ENCODE measurements around the gene TRMT6. TPM values are rescaled to one million over a fixed set of nuclear protein-coding genes. Genes with fewer than 3 reads are reported as not detected.

Gene TRMT6
- total RNA-seq, 1 experiment from 2014 or later = 23.4 TPM

GRCh38 chr20:5969348-5969935 is 19.1 kb upstream of the TRMT6 start:
- in situ Hi-C loops (cut with HindIII; ENCODE audit: low pct_unique_long_range_greater_than_20kb, low sequenced_read_pairs) = no loop called here
- no peak for DNase-seq (ENCODE audit: low read depth)

GRCh38 chr20:5968462-5968861 is 18.1 kb upstream of the TRMT6 start:
- no peak for DNase-seq (ENCODE audit: low read depth)
- in situ Hi-C loops (cut with HindIII; ENCODE audit: low pct_unique_long_range_greater_than_20kb, low sequenced_read_pairs) = no loop called here

- in situ Hi-C loops (cut with HindIII; ENCODE audit: low pct_unique_long_range_greater_than_20kb, low sequenced_read_pairs) = no loop called here
These were observed 17.1 kb upstream of the TRMT6 start for GRCh38 chr20:5967469-5967868.

GRCh38 chr20:5949943-5950270 is 426 bp downstream of the TRMT6 start:
- in situ Hi-C loops (cut with HindIII; ENCODE audit: low pct_unique_long_range_greater_than_20kb, low sequenced_read_pairs) = no loop called here
- no peak for DNase-seq (ENCODE audit: low read depth)

More at GRCh38 chr20:5967469-5967868, 17.1 kb upstream of the TRMT6 start:
- no peak for DNase-seq (ENCODE audit: low read depth)

GRCh38 chr20:5947276-5947675 is 3.1 kb downstream of the TRMT6 start:
- in situ Hi-C loops (cut with HindIII; ENCODE audit: low pct_unique_long_range_greater_than_20kb, low sequenced_read_pairs) = no loop called here
- DNase-seq (ENCODE audit: low read depth) = no peak

- in situ Hi-C loops (cut with HindIII; ENCODE audit: low pct_unique_long_range_greater_than_20kb, low sequenced_read_pairs) = no loop called here
- no peak for DNase-seq (ENCODE audit: low read depth)
These were observed 4.4 kb downstream of the TRMT6 start for GRCh38 chr20:5945963-5946362.

GRCh38 chr20:5938456-5939029 is 11.8 kb downstream of the TRMT6 start:
- no peak for DNase-seq (ENCODE audit: low read depth)
- in situ Hi-C loops (cut with HindIII; ENCODE audit: low pct_unique_long_range_greater_than_20kb, low sequenced_read_pairs) = no loop called here

- in situ Hi-C loops (cut with HindIII; ENCODE audit: low pct_unique_long_range_greater_than_20kb, low sequenced_read_pairs) = no loop called here
- no peak for DNase-seq (ENCODE audit: low read depth)
These were observed 14.1 kb downstream of the TRMT6 start for GRCh38 chr20:5936238-5936637.

GRCh38 chr20:5935384-5935783 is 14.9 kb downstream of the TRMT6 start:
- no peak for DNase-seq (ENCODE audit: low read depth)

GRCh38 chr20:5933802-5934436 is 16.4 kb downstream of the TRMT6 start:
- in situ Hi-C loops (cut with HindIII; ENCODE audit: low pct_unique_long_range_greater_than_20kb, low sequenced_read_pairs) = no loop called here
- no peak for DNase-seq (ENCODE audit: low read depth)

More at GRCh38 chr20:5935384-5935783, 14.9 kb downstream of the TRMT6 start:
- in situ Hi-C loops (cut with HindIII; ENCODE audit: low pct_unique_long_range_greater_than_20kb, low sequenced_read_pairs) = no loop called here

- in situ Hi-C loops (cut with HindIII; ENCODE audit: low pct_unique_long_range_greater_than_20kb, low sequenced_read_pairs) = no loop called here
- no peak for DNase-seq (ENCODE audit: low read depth)
These were observed 17.5 kb downstream of the TRMT6 start for GRCh38 chr20:5932796-5933195.

GRCh38 chr20:5931411-5931810 is 18.9 kb downstream of the TRMT6 start:
- no peak for DNase-seq (ENCODE audit: low read depth)
- in situ Hi-C loops (cut with HindIII; ENCODE audit: low pct_unique_long_range_greater_than_20kb, low sequenced_read_pairs) = no loop called here

GRCh38 chr20:5928836-5929715 is 21.3 kb downstream of the TRMT6 start:
- in situ Hi-C loops (cut with HindIII; ENCODE audit: low pct_unique_long_range_greater_than_20kb, low sequenced_read_pairs) = no loop called here

GRCh38 chr20:5927749-5928462 is 22.4 kb downstream of the TRMT6 start:
- in situ Hi-C loops (cut with HindIII; ENCODE audit: low pct_unique_long_range_greater_than_20kb, low sequenced_read_pairs) = no loop called here
- no peak for DNase-seq (ENCODE audit: low read depth)

More at GRCh38 chr20:5928836-5929715, 21.3 kb downstream of the TRMT6 start:
- no peak for DNase-seq (ENCODE audit: low read depth)

- in situ Hi-C loops (cut with HindIII; ENCODE audit: low pct_unique_long_range_greater_than_20kb, low sequenced_read_pairs) = no loop called here
- DNase-seq (ENCODE audit: low read depth) = no peak
These were observed 24.8 kb downstream of the TRMT6 start for GRCh38 chr20:5925551-5925950.

- in situ Hi-C loops (cut with HindIII; ENCODE audit: low pct_unique_long_range_greater_than_20kb, low sequenced_read_pairs) = no loop called here
- DNase-seq (ENCODE audit: low read depth) = no peak
These were observed 26.8 kb downstream of the TRMT6 start for GRCh38 chr20:5923493-5923892.

- in situ Hi-C loops (cut with HindIII; ENCODE audit: low pct_unique_long_range_greater_than_20kb, low sequenced_read_pairs) = no loop called here
These were observed 29.8 kb downstream of the TRMT6 start for GRCh38 chr20:5920581-5920980.

More at GRCh38 chr20:5920581-5920980, 29.8 kb downstream of the TRMT6 start:
- no peak for DNase-seq (ENCODE audit: low read depth)
